PFSK-1 (cell line): ENCODE data around the gene SH2B2.

Experiments used
- SIN3A ChIP-seq: IDR thresholded peaks from 2 replicates; pipeline ENCODE4 v1.6.1; 2012; ENCODE audit warnings: mild to moderate bottlenecking, low read length, moderate library complexity, borderline replicate concordance; ENCODE audit not compliant: insufficient read depth
- TAF1 ChIP-seq: IDR thresholded peaks from 2 replicates; pipeline ENCODE4 v1.6.1; 2012; ENCODE audit warnings: low read length, control low read depth, borderline replicate concordance; ENCODE audit not compliant: insufficient read depth
- TF ChIP-seq, protein P1 (sequence below), 2 experiments: IDR thresholded peaks; 2 replicates each; pipeline versions ENCODE4 v1.6.1 to v1.8.0; 2011 to 2012; ENCODE audit warnings: low read depth in 2 of 2, low read length in 2 of 2, control low read depth in 1 of 2, inconsistent platforms in 1 of 2, mild to moderate bottlenecking in 1 of 2, moderate library complexity in 1 of 2; ENCODE audit not compliant: insufficient read depth in 1 of 2

DNA sequence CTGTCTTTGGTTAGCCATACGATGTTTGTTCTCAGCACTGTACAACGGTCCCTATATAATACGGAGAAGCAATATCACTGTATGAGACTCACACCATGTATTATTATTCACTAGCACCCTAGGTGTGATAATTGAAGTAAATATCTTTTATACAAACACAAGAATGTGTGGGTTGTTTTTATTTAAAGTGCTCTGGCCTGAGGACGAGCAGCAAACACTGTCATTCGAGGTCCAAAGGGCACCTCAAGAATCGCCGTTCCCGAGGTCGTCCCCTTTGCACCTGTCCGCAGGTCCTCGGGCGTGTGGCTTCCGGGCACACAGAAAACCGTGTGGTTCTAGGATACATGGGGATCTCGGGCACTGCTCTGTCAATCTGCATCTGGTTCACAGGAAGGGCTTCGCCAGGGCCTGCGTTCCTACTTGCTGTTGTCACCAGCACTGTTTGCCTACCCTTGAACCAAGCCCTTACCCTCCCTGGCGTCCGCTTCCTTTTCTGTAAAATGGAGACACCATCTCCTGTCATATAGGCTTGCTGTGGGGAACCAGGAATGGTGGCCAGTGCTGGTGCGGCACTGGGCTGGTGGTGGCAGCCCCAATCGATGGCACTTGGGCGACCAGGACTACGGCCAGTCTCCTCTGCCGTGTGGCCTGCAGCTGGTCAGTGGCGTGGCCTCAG is 28.5 kb upstream of the SH2B2 start:
- TF ChIP-seq, protein P1, sequence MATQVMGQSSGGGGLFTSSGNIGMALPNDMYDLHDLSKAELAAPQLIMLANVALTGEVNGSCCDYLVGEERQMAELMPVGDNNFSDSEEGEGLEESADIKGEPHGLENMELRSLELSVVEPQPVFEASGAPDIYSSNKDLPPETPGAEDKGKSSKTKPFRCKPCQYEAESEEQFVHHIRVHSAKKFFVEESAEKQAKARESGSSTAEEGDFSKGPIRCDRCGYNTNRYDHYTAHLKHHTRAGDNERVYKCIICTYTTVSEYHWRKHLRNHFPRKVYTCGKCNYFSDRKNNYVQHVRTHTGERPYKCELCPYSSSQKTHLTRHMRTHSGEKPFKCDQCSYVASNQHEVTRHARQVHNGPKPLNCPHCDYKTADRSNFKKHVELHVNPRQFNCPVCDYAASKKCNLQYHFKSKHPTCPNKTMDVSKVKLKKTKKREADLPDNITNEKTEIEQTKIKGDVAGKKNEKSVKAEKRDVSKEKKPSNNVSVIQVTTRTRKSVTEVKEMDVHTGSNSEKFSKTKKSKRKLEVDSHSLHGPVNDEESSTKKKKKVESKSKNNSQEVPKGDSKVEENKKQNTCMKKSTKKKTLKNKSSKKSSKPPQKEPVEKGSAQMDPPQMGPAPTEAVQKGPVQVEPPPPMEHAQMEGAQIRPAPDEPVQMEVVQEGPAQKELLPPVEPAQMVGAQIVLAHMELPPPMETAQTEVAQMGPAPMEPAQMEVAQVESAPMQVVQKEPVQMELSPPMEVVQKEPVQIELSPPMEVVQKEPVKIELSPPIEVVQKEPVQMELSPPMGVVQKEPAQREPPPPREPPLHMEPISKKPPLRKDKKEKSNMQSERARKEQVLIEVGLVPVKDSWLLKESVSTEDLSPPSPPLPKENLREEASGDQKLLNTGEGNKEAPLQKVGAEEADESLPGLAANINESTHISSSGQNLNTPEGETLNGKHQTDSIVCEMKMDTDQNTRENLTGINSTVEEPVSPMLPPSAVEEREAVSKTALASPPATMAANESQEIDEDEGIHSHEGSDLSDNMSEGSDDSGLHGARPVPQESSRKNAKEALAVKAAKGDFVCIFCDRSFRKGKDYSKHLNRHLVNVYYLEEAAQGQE (IDR thresholded peaks at IDR 0.05; ENCODE audit: insufficient read depth in 1 of 2, low read depth in 2 of 2, low read length in 2 of 2) = no peak
- TF ChIP-seq SIN3A (no peak), TAF1 (no peak)
